Cardiac fibroblast (primary cell): Measurements from ENCODE around the gene TRABD2B.

Experiments
- DNase-seq, 2 donors: peaks; one replicate each; pipeline versions ENCODE4 v3.0.0 to v3.0.0-alpha.2; 2010; ENCODE audit warnings: low read depth in 2 of 2
- H3K4me3 ChIP-seq, 2 donors: replicated peaks in 1 of 2; 1 replicate in 1 of 2; 2 replicates in 1 of 2; pipeline ENCODE4 v1.5.1; 2011; ENCODE audit warnings: low read depth in 2 of 2, low read length in 2 of 2, mild to moderate bottlenecking in 2 of 2, moderate library complexity in 1 of 2
- CTCF ChIP-seq: IDR thresholded peaks from one replicate; pipeline ENCODE4 v1.5.1; 2011; ENCODE audit warnings: low read depth, mild to moderate bottlenecking, low read length, inconsistent platforms

TRABD2B gene

DNA sequence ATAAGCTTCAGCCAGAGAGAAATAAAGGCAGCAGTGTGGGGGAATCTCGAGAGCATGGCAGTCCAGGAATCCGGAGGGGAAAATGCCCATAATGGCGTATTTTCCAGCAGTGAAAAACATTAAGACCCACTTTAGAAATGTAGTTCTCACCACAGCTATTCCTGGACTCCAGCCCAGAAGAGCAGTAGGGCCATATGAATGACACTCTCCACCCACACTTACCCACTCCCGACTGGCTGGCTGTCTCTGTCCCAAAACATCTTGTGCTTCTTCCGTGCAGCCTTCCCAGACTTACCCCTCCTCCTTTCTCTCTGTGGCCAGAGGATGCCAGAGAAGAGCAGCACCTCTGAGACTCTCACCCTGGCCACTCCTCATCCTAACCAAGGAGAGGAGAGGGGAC lies 56.4 kb downstream of the TRABD2B start:
- no peak for TF ChIP-seq CTCF
- peak in 1 of 2 donors; percentile 45 for DNase-seq
- H3K4me3 ChIP-seq = no peak overlapping the region

- no peak for DNase-seq
- H3K4me3 ChIP-seq = no peak overlapping the region
- TF ChIP-seq CTCF = no peak
Observed at GRCh38 chr1:47940326-47940725, 56.9 kb downstream of the TRABD2B start.

GRCh38 chr1:47938520-47938919 lies 58.7 kb downstream of the TRABD2B start:
- no peak for TF ChIP-seq CTCF
- no peak overlapping the region for H3K4me3 ChIP-seq
- DNase-seq = peak in 1 of 2 donors; percentile 52

GRCh38 chr1:47937586-47938254 lies 59.5 kb downstream of the TRABD2B start:
- no peak overlapping the region for H3K4me3 ChIP-seq
- TF ChIP-seq CTCF = no peak
- no peak for DNase-seq

DNA sequence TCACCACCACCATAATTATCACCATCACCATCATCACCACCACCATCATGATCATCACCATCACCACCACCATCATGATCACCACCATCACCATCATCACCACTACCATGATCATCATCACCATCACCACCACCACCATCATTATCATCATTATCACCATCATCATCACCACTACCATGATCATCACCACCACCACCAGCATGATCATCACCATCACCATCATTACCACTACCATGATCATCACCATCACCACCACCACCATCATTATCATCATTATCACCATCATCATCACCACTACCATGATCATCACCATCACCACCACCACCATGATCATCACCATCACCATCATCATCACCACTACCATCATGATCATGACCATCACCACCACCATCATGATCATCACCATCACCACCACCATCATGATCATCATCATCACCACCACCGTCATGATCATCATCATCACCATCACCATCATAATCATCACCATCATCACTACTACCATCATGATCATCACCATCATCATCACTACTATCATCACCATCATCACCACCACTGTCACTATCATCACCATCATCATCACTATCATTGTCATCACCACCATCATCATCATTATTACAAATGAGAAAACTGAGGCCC lies 60.2 kb downstream of the TRABD2B start:
- no peak for TF ChIP-seq CTCF
- no peak for DNase-seq
- no peak overlapping the region for H3K4me3 ChIP-seq

GRCh38 chr1:47935856-47936255 lies 61.3 kb downstream of the TRABD2B start:
- no peak for DNase-seq
- no peak overlapping the region for H3K4me3 ChIP-seq
- no peak for TF ChIP-seq CTCF
